H1 (cell line): ENCODE results near the gene MYH16.

ENCODE experiments used
- BACH1 ChIP-seq: IDR thresholded peaks from 2 replicates; pipeline ENCODE4 v1.6.1; 2012; ENCODE audit warnings: low read length, improper control_type of control experiment
- CHD2 ChIP-seq: IDR thresholded peaks from 2 replicates; pipeline ENCODE4 v1.6.1; 2012; ENCODE audit warnings: low read length, improper control_type of control experiment
- CTCF ChIP-seq, 3 experiments: IDR thresholded peaks; 1 replicate in 2 of 3; 2 replicates in 1 of 3; pipeline versions ENCODE4 v1.5.1 to v1.6.1; 2011; ENCODE audit warnings: low read length in 3 of 3, mild to moderate bottlenecking in 3 of 3, inconsistent platforms in 2 of 3, low read depth in 1 of 3, moderate library complexity in 1 of 3; ENCODE audit not compliant: insufficient read depth in 1 of 3; ENCODE audit errors: control extremely low read depth in 1 of 3
- EP300 ChIP-seq, 2 experiments: IDR thresholded peaks; 1 replicate in 1 of 2; 2 replicates in 1 of 2; pipeline ENCODE4 v1.6.1; 2011 to 2012; ENCODE audit warnings: low read depth in 2 of 2, low read length in 2 of 2, mild to moderate bottlenecking in 2 of 2, borderline replicate concordance in 1 of 2, inconsistent platforms in 1 of 2, moderate library complexity in 1 of 2
- KDM1A ChIP-seq: fragments of 200-600, 300-600 bp; sonication (generic); IDR thresholded peaks from 2 replicates; pipeline ENCODE4 v1.7.1; 2016; ENCODE audit warnings: mild to moderate bottlenecking, low read length, borderline replicate concordance
- MAX ChIP-seq: IDR thresholded peaks from 2 replicates; pipeline ENCODE4 v1.6.1; 2012; ENCODE audit warnings: inconsistent platforms
- POLR2A ChIP-seq, 2 experiments: IDR thresholded peaks; 1 replicate in 1 of 2; 2 replicates in 1 of 2; pipeline ENCODE4 v1.6.1; 2011; ENCODE audit warnings: low read depth in 2 of 2, low read length in 2 of 2, mild to moderate bottlenecking in 2 of 2; ENCODE audit errors: control extremely low read depth in 1 of 2
- POLR2AphosphoS5 ChIP-seq: IDR thresholded peaks from 2 replicates; pipeline ENCODE4 v1.6.1; 2011; ENCODE audit warnings: low read depth, low read length
- SP1 ChIP-seq: IDR thresholded peaks from 2 replicates; pipeline ENCODE4 v1.6.1; 2011; ENCODE audit warnings: low read depth, low read length
- SP4 ChIP-seq: IDR thresholded peaks from 2 replicates; pipeline ENCODE4 v1.6.1; 2012; ENCODE audit warnings: low read length, inconsistent platforms
- TAF1 ChIP-seq: IDR thresholded peaks from 2 replicates; pipeline ENCODE4 v1.6.1; 2011; ENCODE audit warnings: mild to moderate bottlenecking, low read depth, low read length
- USF2 ChIP-seq: IDR thresholded peaks from 2 replicates; pipeline ENCODE4 v1.6.1; 2011; ENCODE audit warnings: low read length, improper control_type of control experiment
- YY1 ChIP-seq: IDR thresholded peaks from 2 replicates; pipeline ENCODE4 v1.6.1; 2011; ENCODE audit warnings: low read depth, mild to moderate bottlenecking, low read length
- TF ChIP-seq, protein P1 (sequence below): IDR thresholded peaks from 2 replicates; pipeline ENCODE4 v1.6.1; 2012; ENCODE audit warnings: inconsistent platforms

DNA sequence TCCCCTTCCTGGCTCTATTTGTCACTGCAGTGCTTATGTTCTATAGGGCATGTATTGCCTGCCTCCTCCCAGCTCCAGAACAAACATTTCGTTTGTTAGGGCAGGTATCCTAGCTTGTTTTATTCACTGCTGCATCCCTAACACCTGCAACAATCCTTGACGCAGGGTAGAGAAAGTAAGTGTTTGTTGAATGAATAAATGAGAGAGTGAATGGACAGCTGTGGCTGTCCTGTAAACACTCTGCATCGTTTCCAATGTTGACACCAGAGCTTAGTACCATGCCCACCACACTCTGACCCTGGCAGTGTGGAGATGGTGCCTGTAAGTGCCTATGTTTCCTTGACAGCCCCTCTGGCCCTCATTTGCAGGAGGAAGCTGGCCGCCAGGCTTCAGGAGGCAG, 21.0 kb downstream of the MYH16 start:
- TF ChIP-seq POLR2A (IDR thresholded peaks at IDR 0.05; ENCODE audit: control extremely low read depth in 1 of 2, low read depth in 2 of 2, low read length in 2 of 2), result no peak
- TF ChIP-seq SP4, result no peak
- TF ChIP-seq CTCF (IDR thresholded peaks at IDR 0.05; ENCODE audit: control extremely low read depth in 1 of 3, insufficient read depth in 1 of 3, low read depth in 1 of 3, low read length in 3 of 3), result no peak
- TF ChIP-seq POLR2AphosphoS5, result no peak
- TF ChIP-seq KDM1A, result no peak
- TF ChIP-seq SP1, result no peak
- TF ChIP-seq CHD2, result no peak
- TF ChIP-seq, protein P1, sequence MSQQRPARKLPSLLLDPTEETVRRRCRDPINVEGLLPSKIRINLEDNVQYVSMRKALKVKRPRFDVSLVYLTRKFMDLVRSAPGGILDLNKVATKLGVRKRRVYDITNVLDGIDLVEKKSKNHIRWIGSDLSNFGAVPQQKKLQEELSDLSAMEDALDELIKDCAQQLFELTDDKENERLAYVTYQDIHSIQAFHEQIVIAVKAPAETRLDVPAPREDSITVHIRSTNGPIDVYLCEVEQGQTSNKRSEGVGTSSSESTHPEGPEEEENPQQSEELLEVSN, result no peak
- TF ChIP-seq TAF1, result no peak
- no peak for TF ChIP-seq YY1
- no peak for TF ChIP-seq MAX
- no peak for TF ChIP-seq USF2
- no peak for TF ChIP-seq BACH1
- TF ChIP-seq EP300 (IDR thresholded peaks at IDR 0.05; ENCODE audit: borderline replicate concordance in 1 of 2, low read depth in 2 of 2, low read length in 2 of 2), result no peak
